ENCODE data around the gene GALNT11.
"Not testable (repeated sequence)": the region's sequence is repeated elsewhere in the genome, so short reads cannot be mapped to it uniquely, and the experiment has no call there.

GALNT11 gene

DNA sequence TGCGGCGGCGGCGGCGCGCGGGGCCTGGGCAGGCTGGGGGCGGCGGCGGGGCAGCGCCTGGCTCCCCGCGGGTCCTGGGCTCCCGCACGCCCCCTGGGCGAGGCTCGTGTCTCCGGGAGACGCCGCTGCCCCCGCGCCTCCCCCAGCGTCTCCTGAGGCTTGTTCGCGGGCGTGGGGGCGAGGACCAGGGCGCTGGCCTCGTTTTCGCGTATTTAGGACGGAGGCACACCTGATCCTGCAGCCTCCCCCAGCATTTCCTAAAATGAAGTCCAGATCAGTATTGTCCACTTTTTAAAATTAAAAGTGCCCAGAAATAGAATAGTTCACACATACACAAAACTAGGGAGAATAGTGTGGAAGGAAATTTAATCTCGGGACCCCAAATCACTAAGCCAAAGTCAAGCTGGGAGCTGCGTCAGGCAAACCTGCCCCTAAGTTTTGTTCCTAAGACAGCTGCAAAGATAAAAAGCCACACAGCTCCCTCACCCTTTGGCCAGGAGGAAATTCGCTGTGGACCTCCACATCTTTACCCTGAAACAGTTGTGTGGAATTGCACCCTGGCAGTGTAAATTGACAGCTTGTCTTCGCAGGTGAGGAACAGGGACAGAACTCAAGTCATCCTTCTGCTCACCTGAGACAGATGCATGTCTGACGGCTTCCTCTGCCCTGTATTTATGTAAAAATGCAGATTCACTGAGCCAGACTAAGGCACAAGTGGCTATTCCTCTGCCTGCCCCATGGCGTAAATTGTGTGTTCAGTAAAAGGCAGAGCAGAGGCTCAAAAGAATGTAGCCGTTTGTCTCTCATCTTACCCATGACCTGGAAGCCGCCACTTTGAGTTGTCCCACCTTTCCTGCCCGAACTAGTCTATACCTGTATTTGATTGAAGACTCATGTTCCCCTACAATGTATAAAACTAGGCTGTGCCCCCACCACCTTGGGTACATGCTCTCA is 740 bp downstream of the GALNT11 start:
- DNase-seq, result peak in 11 of 42 donors; percentile 4 to 56 (median 34)

DNA sequence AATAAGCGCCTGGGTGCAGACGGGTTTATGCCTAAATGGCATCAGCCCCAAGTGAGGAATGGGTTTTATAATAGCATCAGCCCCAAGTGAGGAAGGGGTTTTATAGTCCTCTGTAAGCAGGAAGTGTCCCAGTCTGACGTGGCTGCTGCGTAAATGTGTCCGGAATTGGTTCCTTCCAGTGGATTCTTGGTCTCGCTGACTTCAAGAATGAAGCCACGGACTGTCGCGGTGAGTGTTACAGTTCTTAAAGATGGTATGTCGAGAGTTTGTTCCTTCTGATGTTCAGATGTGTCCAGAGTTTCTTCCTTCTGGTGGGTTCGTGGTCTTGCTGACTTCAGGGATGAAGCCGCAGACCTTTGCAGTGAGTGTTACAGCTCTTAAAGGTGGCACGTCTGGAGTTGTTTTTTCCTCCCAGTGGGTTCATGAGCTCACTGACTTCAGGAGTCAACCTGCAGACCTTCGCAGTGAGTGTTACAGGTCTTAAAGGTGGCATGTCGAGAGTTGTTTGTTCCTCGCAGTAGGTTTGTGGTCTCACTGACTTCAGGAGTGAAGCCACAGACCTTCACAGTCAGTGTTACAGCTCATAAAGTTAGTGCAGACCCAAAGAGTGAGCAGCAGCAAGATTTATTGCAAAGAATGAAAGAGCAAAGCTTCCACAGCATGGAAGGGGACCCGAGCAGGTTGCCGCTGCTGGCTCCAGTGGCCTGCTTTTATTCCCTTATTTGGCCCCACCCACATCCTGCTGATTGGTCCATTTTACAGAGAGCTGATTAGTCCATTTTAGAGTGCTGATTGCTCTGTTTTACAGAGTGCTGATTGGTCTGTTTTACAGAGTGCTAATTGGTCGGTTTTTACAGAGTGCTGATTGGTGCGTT is 2.3 kb downstream of the GALNT11 start:
- intact Hi-C loops (cut with DNase I); DNase-seq: not testable (repeated sequence)

More for the DNA sequence above, 740 bp downstream of the GALNT11 start:
- intact Hi-C loops (cut with DNase I), result no loop called here

DNA sequence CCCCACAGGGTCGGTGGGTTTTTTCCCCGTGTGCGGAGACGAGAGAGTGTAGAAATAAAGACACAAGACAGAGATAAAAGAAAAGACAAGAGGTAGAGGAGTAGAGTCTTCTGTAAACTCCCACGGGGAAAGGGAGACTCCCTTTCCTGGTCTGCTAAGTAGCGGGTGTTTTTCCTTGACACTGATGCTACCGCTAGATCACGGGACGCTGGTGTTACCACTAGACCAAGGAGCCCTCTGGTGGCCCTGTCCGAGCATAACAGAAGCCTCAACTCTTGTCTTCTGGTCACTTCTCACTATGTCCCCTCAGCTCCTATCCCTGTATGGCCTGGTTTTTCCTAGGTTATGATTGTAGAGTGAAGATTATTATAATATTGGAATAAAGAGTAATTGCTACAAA is 4.6 kb downstream of the GALNT11 start:
- intact Hi-C loops (cut with DNase I), result not testable (repeated sequence)
- DNase-seq, result peak in 39 of 42 donors; percentile 9 to 75 (median 46)

DNA sequence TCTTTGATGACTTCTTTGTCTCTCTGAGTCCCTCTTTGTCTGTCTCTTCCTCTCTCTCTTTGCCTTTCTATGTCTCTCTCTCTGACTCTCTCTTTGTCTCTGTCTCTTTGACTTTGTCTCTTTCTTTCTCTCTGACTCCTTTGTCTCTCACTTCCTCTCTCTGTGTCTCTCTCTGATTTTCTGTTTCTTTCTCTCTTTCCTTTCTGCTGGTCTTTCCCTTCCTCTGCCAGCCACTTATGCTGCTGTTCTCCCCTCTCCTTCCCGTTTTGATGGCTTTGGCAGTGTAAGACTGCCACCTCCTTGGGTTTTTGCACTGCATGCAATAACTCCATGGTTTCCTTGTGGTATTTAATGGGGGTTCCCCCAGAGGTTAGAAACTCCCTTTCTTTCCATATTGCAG is 5.2 kb downstream of the GALNT11 start:
- DNase-seq; intact Hi-C loops (cut with DNase I): not testable (repeated sequence)

DNA sequence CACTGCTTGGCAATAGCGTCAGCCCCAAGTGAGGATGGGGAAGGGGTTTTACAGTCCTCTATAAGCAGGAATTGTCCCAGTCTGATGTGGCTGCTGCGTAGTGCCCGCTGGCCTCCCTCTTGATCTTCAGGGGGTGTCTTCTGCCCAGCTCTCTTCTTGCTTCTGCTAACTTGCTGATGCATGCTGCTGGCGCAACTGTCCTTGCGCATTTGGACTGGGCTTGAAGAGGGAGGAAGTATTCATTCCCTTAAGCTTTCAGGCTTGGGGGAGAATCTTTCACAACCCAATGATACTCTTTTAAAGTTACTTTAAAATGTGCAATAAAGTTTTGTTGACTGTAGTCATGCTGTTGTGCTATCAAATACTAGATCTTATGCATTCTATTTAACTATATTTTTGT is 10.3 kb downstream of the GALNT11 start:
- DNase-seq, result no peak
- intact Hi-C loops (cut with DNase I), result no loop called here

DNA sequence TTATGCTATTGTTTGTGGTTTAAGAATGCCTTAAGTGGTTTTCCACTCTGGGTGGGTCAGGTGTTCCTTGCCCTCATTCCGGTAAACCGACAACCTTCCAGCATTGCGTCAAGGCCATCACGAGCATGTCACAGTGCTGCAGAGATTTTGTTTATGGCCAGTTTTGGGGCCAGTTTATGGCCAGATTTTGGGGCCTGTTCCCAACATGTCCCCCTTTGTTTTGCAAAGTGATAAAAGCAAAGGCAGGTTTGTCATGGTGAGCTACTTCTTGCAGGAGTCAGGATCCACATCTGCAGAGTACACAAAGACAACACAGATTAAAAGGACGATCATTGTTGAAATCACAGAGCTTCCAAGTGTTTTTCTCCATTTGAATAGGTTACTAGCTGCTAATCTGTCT is 12.9 kb downstream of the GALNT11 start:
- intact Hi-C loops (cut with DNase I), result not testable (repeated sequence)

DNA sequence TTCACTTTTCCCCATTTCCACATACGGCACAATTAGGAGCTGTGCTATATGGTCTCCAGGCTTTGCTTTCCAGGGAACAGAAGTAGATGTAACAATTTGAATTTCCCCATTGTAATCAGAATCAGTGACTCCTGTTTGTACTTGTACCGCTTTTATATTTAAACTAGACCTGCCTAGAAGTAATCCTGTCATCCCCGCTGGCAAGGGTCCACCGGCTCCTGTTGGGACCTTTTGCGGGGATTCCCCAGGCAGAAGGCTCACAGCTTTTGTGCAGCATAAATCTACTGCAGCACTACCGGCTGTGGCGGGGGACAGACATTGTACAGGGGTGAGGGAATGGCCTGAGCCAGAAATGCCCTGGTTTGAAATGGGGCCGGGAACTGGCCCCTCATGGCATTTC is 17.6 kb downstream of the GALNT11 start:
- DNase-seq; intact Hi-C loops (cut with DNase I): not testable (repeated sequence)

More for the DNA sequence above, 12.9 kb downstream of the GALNT11 start:
- not testable (repeated sequence) for DNase-seq

DNA sequence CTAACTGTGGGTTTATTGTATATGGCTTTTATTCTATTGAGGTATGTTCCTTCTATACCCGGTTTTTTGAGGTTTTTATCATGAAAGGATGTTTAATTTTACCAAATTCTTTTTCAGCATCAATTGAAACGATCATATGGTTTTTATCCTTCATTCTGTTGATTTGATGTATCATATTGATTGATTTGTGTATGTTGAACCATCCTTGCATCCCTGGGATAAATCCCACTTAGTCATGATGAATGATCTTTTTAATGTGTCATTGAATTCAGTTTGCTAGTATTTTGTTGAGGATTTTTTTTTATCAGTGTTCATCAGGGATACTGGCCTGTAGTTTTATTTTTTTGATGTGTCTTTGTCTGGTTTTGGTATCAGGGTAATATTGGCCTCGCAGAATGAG is 19.4 kb downstream of the GALNT11 start:
- DNase-seq; intact Hi-C loops (cut with DNase I): not testable (repeated sequence)

DNA sequence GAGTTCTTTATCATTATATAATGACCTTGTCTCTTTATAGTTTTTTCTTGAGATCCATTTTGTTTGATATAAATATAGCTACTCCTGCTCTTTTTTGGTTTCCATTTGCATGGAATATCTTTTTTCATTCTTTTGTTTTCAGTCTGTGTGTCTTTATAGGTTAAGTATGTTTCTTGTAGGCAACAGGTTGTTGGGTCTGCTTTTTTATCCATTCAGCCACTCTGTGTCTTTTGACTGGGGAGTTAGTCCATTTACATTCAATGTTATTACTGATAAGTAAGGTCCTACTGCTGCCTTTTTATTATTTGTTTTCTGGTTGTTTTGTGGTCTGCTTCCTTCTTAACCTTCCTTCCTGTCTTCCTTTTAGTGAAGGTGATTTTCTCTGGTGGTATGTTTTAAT is 21.1 kb downstream of the GALNT11 start:
- DNase-seq, result no peak
- intact Hi-C loops (cut with DNase I), result no loop called here

DNA sequence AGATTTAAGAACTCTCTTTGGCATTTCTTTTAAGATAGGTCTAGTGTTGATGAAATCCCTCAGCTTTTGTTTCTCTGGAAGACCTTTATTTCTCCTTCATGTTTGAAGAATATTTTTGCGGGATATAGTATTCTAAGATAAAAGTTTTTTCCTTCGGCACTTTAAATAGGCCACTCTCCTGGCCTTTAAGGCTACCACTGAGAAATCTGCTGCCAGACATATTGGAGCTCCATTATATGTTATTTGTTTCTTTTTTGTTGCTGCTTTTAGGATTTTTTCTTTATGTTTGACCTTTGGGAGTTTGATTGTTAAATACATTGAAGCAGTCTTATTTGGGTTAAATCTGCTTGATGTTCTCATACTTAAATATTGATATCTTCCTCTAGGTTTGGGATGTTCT is 22.6 kb downstream of the GALNT11 start:
- intact Hi-C loops (cut with DNase I), result no loop called here
- DNase-seq, result no peak

DNA sequence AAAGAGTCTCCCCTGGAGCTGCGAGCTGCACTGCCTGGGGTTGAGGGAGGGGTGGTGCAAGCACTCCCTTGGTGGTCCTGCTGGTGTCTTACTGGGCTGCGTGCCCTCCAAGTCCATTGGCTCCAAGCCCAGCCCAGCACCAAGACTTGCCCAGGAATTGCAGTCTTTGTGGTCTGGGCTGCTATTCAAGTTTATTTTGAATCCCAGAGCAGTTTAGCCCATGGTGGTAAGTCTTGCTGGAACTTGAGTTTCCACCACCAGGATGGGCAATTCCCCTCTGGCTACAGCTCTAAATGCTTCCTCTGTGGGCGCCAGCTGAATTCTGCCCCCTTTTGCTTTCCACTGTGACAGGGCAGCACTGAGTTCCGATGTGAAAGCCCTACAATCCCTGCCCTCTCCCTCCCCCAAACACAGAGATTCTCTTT is 25.1 kb downstream of the GALNT11 start:
- peak in 15 of 42 donors; percentile 9 to 60 (median 32) for DNase-seq
- intact Hi-C loops (cut with DNase I), result no loop called here

DNA sequence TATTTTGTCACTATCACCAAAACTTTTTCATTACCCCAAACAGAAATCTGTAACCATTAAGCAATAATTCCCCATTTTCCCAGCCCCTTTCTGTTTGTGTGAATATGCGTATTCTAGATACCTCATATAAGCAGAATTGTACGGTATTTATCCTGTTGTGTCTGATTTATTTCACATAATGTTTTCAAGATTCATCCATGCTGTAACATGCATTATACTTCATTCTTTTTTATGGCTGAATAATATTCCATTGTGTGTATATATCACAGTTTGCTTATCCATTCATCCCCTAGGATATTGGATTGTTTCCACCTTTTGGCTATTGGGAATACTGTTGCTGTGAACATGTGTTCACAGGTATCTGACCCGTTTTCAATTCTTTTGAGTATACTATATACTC is 26.5 kb downstream of the GALNT11 start:
- intact Hi-C loops (cut with DNase I), result no loop called here
- DNase-seq, result no peak

DNA sequence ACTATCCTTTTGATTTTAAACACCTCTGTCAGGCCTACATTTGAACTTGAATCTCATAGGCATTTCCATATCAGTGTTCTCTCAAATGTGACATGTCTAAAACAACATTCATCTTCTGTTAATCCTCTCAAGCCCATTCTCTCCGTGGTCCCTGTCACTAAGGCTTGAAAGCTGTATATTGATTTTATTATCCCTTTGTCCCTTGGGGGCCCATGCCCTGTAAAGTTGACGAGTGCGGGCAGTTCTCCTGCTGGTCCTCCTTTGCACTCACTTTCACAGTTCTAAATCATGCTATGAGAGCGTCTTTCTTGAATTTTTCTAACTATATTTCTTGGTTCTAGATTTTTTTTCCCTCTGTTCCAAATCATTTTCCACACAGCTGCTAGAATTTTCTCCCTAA is 27.3 kb downstream of the GALNT11 start:
- intact Hi-C loops (cut with DNase I), result no loop called here
- DNase-seq, result no peak

DNA sequence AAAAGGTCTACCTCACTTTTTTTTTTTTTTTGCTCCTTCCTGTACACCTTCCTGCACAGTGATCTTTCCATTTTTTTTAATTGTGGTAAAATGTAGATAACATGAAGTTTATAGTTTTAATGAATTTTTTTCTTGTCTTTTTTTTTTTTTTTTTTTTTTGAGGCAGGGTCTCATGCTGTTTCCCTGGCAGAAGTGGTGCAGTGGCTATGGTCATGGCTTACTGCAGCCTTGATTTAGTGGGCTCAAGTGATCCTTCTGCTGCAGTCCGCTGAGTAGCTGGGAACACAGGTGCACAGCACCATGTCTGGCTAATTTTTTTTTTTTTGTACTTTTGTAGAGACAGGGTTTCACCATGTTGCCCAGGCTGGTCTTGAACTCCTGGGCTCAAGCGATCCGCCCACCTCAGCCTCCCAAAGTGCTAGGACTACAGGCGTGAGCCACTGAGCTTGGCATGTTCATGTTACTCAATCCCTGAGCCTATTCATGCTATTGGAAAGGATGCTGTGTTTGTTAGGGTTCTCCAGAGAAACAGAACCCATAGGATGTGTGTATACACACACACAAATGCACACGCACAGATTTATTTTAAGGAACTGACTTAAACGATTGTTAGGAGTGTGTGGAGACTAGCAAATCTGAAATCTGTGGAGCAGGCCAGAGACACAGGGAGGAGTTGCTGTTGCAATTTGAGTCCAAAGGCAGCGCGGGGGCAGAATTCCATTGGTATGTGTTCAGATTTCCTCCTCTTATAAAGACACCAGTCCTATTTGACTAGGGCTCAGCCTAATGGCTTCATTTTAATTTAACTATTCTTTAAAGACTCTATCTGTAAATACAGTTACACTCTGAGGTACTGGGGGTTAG is 29.1 kb downstream of the GALNT11 start:
- no peak for DNase-seq
- intact Hi-C loops (cut with DNase I), result no loop called here

DNA sequence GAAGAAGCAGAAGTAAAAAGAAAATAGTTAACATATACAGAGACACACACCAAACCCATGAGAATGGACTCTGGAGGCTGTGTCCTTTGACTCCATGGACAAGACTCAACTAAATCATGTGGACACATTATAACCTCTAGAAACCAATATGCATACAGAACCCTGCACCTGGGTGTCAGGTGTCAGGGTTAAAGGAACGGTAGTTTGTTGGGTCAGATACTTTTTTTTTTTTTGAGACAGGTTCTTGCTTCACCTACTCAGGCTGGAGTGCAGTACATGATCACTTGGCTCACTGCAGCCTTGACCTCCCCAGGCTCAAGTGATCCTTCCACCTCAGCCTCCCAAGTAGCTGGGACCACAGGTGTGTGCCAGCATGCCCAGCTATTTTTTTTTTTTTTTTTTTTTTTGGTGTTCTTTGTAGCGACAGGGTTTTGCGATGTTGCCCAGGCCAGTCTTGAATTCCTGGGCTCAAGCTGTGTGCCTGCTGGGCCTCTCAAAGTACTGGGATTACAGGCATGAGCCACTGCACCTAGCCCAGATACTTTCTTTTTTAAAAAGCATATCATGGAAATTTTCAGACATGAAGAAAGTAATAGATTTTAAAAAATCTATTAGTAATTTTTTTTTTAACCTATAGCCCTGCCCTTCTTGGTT is 31.3 kb downstream of the GALNT11 start:
- no peak for DNase-seq
- intact Hi-C loops (cut with DNase I), result no loop called here

DNA sequence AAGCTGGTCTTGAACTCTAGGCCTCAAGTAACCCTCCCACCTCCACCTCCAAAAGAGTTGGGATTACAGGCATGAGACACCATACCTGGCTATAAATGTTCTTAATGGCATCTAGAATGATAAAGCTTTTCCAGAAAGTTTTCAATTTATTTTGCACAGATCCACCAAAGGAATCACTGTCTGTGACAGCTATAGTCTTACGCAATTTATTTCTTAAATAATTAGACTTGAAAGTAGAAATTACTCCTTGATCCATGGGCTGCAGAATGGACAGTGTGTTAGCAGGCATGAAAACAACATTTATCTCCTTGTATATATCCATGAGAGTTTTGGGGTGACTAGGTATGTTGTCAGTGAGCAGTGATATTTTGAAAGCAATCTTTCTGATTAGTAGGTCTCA is 33.8 kb downstream of the GALNT11 start:
- DNase-seq, result no peak
- intact Hi-C loops (cut with DNase I), result no loop called here

DNA sequence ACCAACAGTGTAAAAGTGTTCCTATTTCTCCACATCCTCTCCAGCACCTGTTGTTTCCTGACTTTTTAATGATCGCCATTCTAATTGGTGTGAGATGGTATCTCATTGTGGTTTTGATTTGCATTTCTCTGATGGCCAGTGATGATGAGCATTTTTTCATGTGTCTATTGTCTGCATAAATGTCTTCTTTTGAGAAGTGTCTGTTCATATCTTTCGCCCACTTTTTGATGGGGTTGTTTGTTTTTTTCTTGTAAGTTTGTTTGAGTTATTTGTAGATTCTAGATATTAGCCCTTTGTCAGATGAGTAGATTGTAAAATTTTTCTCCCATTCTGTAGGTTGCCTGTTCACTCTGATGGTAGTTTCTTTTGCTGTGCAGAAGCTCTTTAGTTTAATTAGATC is 35.6 kb downstream of the GALNT11 start:
- DNase-seq; intact Hi-C loops (cut with DNase I): not testable (repeated sequence)

DNA sequence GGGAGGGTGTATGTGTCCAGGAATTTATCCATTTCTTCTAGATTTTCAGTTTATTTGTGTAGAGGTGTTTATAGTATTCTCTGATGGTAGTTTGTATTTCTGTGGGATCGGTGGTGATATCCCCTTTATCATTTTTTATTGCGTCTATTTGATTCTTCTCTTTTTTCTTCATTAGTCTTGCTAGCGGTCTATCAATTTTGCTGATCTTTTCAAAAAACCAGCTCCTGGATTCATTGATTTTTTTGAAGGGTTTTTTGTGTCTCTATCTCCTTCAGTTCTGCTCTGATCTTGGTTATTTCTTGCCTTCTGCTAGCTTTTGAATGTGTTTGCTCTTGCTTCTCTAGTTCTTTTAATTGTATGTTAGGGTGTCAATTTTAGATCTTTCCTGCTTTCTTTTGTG is 37.7 kb downstream of the GALNT11 start:
- DNase-seq; intact Hi-C loops (cut with DNase I): not testable (repeated sequence)

Measured in head of caudate nucleus (tissue), 42 donors.